Limb (tissue), 2 donors: ENCODE data around the gene NDUFAF8.

ENCODE experiments used
- DNase-seq, 2 donors: peaks; one replicate each; pipeline ENCODE4 v3.0.0-alpha.2; 2016; ENCODE audit errors: extremely low spot score in 2 of 2

The NDUFAF8 gene

DNA sequence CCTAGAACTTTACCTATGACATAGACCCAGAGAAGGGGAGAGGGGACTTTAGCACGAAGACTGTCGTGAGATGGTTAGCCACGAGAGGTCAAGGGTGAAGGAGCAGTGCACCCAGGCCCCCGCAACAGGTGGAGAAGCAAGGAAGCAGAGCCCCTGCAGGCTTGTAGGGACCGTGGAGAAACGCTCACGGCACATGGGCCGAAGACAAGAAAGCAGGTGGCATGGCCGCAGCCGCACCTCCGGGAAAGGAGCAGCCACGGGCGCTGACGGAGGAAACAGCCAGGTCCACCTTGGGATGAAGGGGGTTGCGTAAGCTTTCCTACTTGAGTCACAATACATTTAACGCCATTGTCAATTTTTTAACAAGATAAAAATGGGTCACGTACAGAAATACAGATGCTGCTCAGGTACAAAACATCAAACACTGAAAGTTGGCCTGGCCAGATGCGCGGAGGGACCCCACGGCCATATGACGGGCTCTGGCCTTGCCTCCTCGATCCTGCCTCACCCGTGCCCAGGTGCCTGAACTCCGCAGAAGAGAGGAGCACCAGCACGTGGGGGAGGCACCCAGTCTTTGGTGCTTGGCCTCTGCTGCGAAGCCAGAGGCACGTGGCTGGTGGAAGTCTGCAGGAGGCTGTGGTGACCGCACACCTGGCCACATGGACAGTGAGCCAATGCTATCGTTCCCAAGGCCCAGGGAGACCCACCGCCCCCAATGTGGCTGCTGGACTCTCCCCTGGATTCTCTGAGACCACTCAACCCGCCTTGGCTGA lies 34.8 kb downstream of the NDUFAF8 start:
- no peak for DNase-seq

DNA sequence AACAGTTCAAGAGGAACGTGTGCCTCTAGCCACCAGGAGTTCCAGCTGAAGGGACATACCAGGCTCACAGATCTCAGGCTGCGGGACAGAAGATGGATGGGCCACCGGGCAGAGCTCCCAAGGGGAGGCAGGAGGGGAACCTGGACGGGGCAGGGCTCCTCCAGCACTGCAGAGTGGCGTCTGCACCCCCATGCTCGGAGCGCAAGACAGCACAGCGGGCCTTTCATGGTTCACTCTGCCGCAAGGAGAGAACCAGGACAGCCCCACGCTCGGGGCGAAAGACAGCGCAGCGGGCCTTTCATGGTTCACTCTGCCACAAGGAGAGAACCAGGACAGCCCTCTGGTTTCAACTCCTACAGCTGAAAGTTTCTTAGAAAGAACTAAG lies 35.3 kb downstream of the NDUFAF8 start:
- DNase-seq: no peak

DNA sequence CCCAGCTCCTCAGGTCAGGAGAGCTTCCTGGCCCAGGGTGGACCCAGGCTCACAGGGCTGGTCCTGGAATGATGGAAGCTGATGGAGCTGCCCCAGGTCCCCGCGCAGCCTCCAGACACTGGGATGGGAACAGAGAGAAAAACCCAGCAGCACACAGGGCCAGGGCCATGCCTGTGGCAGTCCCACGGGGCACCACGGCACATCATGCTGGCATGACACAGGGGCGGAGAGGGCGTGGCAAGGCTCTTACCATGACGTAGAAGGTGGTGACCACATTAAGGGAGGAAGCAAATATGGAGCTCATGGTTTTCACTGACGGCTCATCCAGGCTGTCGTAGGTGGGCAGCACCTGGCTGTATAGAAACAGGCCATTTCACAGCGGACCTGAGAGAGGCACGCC lies 37.7 kb downstream of the NDUFAF8 start:
- no peak for DNase-seq

DNA sequence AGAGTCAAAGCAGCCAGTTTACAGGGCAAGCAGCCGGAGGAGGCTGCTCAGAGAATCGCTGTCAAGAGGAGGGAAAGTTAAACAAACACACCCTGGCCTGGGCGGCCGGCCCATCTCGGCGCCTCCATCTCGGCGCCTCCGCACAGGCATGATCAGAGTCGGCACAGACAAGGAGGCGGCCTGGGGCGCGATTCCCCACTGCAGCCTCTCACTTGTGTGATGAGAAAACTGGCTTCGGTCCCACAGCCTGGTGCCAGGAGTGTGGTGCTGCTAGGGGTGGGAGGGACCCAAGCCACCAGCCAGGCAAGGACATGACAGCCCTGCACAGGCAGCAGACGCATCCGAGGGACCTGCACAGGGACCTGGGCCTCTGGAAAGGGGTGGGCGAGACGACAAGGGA lies 38.3 kb downstream of the NDUFAF8 start:
- no peak for DNase-seq

DNA sequence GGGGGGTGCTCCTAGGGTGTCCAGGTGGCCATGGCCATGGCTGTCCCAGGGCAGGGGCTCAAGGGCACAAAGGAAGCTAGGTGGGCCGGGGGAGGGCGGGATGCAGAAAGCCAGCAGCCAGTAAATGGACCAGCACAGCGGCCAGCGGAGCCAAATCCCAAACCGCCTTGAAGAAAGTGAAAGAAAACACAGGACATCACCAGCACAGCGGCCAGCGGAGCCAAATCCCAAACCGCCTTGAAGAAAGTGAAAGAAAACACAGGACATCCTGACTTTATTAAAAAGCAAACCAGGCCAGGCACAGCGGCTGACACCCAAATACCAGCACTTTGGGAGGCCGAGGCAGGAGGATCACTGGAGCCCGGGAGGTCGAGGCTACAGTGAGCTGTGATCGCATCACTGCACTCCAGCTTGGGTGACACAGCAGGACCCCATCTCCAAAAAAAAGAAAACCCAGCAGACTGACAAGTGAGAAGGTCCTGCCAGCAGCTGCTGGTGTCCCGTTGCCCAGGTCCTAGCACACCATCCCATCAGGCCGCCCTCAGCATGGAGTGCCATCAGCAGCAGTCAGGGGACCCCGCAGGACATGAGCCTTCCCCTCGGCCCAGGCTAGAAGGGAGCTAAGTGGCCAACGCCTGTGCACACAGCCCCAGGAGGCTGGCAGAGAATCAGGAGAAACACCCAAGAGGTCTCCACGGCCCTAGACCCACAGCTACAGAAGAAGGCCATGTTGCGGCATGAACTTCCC lies 39.0 kb downstream of the NDUFAF8 start:
- DNase-seq: no peak

DNA sequence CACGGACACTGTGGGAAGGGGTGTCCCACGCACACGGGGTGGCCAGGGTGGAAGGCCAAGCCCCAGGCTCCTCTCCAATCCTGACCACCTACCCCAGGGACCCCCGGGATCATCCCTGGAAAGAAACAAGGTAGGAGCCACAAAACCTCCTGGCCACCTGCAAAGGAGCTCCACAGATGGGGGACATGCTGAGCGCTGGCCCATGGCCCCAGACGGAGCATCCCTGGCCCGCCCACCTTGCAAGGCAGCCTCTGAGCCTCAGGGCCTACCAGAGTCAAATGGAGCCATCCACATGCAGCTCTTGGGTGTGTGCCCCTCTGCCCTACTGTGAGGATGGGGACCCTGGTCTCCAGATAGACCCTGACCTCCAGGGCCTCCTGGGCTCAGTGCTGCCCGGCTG lies 39.7 kb downstream of the NDUFAF8 start:
- no peak for DNase-seq

DNA sequence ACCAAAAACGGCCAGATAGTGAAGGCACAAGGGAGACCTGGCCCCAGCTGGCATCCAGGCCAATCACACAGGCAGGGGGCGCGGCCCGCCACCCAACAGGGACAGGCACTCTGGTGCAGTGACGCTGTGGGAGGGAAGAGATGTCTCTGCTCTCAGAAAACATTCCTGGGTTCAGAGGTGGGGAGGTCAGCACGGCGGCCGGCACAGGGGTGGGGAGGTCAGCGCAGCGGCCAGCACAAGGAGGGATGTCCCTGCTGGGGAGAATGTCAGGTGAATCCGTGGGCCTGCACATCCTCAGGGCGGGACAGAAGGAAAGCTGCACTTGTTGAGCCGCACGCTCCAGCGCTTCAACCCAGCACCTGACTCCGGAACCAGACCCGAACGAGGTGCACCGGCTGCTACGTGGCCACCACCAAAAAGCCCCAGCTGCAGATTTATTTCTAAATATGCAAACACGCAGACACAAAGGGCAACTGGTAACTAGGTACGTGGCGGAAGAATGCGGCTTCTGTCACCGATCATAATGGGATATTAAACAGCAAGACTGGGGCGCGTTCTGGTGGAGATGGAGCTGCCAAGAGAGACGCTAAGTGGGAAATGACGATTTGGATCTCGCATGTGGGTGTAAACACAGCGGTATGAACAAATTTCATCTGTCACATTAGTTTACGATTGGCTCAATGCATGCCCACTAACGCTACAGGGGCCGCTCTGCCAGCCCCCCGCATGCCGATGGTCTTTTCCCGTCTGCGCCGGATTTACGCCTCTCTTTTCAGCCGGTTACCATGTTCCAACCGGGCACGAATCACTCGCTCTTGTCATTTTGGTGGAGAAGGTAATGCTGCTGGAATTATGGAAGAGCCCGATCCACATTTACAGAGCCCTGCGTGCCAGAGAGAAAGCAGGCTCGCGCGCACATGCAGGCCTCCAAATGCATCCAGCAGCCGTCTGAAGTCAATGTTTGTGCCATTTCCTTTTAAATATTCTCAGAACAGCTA lies 40.5 kb downstream of the NDUFAF8 start:
- DNase-seq: no peak

DNA sequence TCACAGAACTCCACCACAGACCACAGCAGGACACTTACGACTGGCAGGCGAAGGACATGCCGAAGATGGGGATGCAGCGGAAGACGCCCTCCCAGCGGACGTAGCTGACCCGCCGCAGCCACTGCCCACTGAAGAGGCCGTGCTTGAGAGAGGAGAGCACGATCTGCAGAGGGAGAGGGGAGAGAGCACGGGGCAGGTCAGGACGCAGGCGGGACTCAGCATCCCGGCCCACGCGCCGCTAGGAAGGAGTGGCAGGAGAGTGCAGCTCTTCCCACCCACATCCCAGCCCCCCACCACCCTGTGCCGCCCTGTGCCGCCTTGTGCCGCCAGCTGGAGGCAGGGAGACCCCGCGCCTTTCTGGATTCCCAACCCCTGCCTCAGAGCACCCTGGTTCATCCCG lies 41.5 kb downstream of the NDUFAF8 start:
- DNase-seq: no peak

DNA sequence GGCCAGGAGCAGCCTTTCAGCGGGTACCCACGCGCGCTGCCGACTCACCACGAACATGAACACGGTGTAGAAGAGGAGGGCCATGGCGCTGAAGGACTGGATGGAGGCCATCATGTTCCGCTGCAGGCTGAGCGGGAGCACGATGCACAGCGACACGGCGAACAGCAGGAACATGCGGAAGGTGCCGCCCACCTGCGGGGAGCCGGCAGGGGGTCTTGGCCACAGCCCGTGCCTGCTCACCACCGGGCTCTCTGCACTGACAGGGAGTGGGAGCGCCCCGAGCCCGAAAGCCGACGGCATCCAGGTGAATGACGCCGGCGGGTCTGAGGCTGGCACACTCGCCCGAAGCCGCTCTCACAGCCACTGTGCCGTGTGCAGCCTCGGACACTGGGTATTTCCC lies 43.0 kb downstream of the NDUFAF8 start:
- no peak for DNase-seq

DNA sequence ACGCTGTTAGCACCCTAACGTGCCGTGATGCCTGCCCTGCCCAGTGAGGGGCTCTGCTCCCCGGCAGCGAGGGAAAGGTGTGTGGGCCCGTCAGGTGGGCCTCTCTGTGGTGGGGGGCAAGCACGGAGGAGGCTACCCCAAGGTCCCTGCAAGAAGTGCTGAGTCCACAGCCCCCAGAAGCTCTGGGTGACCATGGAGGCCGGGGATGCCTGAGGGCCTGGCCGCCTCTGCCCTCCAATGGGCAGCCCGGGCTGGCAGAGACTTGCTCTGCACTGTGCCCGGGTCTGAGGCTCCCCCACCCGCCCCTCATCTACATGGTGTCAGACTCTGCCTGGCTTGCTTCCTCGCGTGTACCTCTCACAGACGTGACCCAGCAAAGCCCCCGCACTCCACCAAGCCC lies 43.8 kb downstream of the NDUFAF8 start:
- no peak for DNase-seq

DNA sequence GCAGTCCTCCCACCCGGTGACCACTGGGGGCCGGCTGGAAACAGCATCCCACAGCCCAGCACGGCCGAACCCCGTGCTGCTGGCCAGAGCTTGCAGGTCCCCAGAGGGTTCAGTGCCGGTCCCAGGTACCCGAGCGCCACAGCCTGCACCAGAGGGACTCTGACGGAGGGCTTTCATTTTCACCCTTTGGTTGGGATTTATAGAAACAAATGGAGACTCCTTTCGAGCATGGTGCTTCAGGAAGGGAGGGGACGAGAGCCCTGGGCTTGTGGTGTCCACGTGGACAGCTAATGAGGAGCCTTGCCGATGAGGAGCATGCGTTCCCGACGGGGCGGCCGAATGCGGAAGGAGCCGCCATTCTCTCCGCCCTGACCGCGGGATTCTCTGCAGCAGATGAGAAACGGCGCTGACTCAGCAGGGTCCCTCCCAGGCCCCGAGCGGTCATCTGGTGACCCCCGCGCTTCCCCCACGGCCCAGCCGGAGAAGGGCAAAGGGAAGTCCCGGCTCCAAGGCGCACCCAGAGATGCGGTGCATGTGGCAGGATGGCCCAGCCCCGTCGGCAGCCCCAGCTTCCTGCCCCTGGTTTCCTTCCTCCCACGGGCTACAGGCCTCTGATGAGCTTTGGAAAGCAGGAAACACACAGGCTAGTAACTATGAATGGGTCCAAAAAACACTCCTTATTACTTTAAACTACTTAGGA lies 46.2 kb downstream of the NDUFAF8 start:
- DNase-seq: no peak

DNA sequence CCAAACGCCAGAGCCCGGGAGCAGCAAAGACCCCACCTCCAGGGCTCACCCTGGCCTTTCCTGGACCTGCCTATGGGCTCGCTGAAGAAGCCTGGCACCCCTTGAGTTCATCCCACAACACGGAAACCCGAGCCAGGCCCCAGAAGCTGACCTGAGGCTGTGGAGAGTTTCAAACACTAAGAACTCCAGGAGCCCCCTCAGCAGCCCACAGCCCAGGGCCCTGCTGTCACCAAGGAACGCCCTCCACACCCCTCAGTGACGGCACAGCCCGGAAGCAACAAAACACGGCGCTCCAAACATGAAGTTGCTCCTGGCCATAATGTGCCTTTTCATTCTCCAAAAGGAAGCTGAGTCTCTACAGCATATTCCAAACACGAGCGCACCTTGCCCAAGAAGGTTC lies 46.8 kb downstream of the NDUFAF8 start:
- no peak for DNase-seq

DNA sequence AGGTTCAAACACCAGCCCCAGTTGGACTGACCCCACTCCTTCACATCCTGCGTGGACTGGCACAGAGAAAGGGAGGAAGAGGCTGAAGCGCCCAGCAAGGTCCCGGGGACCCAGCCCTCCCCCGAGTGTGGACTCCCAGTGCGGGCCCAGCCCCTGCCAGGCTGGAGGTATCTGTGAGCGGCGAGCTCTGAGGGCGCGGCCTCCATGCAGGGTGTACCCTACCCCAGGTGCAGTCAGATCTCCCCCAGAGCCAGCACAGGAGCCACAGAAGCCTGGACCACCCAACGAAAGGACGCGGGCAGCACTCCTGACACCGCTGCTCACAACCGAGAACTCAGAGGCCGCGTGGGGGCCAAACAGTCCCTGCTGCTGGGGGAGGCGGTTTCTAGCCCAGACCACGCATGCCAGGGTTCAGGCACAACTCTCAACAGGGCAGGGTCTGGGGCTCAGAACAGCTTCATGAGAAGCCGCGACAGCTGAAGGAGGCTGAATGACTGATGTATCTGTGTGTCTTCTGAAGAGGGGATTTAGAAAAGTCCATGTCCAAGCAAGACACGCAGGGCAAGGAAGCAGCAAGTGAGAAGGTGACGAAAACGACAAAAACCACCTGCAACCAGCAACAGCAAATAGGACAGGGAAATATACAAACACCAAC lies 47.5 kb downstream of the NDUFAF8 start:
- DNase-seq: no peak

DNA sequence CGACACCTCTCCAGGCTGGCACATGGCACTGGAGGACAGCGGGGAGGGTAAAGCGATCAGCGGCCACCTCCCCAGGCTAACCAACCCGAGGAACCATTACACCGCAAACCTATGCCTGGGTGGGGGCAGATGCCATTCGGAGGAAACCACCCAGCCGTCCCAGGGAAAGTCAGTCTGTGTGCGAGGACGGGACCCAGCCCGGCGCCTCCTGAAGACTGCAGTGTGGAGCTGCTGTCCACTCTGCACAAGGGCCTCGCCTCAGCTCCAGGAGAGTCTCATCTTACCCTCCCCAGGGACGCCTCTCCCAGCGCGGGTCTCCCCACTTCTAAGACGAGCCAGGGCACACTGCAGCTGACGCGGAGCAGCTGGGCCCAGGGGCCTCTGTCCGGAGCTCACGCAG lies 48.0 kb downstream of the NDUFAF8 start:
- no peak for DNase-seq

DNA sequence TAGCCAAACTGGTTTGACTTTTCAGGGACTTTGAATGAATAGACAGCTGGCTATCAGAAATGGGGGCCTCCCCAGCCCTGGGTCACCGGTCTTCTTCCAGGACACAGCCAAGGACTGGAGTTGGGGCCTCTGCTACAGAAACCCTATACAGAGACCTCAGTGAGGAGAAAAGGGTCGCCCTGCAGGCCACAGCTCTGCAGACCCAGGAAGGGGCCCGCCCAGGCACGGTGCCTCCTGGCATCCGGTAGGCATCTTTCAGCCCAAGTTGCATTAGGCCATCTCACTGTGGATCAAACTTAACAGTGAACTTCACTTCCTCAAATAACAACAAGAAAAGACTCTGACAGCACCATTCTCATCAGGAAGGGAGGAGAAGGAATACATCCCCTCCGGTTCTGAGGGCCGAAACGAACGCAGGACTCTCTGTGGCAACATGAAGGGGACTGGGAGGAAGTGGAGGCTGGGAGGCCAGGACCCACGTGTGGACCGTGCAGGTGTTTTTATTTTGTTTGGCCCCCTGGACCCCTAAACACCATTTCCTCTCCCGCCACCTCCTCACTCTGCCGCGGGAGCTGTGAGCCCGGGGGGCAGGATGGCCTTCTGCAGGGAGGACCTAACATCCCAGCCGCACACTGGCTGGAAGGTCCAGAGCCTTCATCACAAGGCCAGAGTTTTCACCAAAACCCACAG lies 48.8 kb downstream of the NDUFAF8 start:
- no peak for DNase-seq

DNA sequence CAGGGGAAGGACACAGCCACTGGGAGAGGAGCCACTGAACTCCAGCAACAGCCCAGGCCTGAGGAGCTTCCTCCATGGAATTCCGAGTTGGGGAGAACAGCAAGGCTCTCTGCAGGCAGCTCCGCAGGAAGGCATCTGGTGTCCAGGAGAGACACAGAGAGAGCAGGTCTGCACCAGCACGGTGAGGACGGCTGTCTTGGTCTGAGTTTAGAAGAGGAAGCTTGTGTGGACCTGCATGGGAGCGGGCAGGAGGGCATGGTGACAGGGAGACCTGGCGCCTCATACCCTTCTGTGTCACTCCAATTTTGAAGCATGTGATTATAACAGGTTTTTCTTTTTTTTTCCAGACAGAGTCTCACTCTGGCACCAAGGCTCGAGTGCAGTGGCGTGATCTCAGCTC lies 49.6 kb downstream of the NDUFAF8 start:
- DNase-seq: no peak

DNA sequence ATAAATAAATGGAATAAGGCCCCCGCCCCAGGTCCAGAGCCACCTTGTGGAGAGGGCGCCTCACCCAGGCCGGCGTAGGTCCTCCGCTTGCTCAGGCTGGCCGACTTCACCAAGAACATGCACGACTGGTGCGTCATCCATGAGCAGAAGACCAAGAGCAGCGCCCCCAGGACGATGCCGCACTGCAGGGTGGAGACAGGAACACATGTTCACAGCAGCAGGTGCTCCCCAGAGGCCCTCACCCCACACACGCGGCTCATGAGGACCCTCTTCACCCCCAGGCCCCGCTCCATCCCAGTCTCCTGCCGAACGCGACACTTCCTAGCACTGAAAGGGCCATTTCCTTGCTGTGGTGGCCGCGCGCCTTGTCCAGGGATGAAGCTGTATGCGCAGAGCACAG lies 50.5 kb downstream of the NDUFAF8 start:
- no peak for DNase-seq

DNA sequence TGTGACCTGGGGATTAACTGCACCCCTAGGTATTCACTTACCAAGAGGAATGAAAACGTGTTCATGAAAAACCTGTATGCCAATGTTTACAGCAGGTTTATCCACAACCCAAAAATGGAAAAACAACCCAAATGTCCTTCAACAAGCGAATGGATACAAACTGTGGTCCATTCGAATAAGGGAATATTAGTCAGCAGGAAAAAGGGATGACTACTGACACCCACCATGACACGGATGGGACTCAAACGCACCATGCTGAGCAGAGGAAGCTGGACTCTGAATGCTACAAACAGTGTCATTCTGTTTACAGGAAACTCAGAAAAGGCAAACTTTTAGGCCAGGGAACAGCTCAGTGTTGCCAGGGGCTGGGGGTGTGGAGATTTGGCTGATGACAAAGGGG lies 51.1 kb downstream of the NDUFAF8 start:
- DNase-seq: no peak
